Hepatocyte (in vitro differentiated cells): ENCODE measurements around the gene ARSI.

Source experiments
- EZH2 ChIP-seq: fragments of 200-600 bp; sonication (generic); IDR thresholded peaks from 2 replicates; pipeline ENCODE4 v1.6.1; 2016; ENCODE audit warnings: antibody characterized with exemption, mild to moderate bottlenecking, borderline replicate concordance
- TF ChIP-seq, protein P1 (sequence below): fragments of 200-600 bp; sonication (generic); IDR thresholded peaks from 2 replicates; pipeline ENCODE4 v1.5.1; 2016; ENCODE audit warnings: antibody characterized with exemption, mild to moderate bottlenecking; ENCODE audit not compliant: poor library complexity

- TF ChIP-seq, protein P1, sequence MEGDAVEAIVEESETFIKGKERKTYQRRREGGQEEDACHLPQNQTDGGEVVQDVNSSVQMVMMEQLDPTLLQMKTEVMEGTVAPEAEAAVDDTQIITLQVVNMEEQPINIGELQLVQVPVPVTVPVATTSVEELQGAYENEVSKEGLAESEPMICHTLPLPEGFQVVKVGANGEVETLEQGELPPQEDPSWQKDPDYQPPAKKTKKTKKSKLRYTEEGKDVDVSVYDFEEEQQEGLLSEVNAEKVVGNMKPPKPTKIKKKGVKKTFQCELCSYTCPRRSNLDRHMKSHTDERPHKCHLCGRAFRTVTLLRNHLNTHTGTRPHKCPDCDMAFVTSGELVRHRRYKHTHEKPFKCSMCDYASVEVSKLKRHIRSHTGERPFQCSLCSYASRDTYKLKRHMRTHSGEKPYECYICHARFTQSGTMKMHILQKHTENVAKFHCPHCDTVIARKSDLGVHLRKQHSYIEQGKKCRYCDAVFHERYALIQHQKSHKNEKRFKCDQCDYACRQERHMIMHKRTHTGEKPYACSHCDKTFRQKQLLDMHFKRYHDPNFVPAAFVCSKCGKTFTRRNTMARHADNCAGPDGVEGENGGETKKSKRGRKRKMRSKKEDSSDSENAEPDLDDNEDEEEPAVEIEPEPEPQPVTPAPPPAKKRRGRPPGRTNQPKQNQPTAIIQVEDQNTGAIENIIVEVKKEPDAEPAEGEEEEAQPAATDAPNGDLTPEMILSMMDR = no peak
- no peak for TF ChIP-seq EZH2
These were observed 1.9 kb upstream of the ARSI start for GRCh38 chr5:150304481-150305081.
